K562 (cell line): ENCODE data around the gene ADAR. TPM values are rescaled to one million over a fixed set of nuclear protein-coding genes. Genes with fewer than 3 reads are reported as not detected.

Source experiments
- JUND ChIP-seq, 2 experiments: IDR thresholded peaks; 2 replicates in 1 of 2; 3 replicates in 1 of 2; pipeline ENCODE4 v1.6.1; 2011; ENCODE audit warnings: borderline replicate concordance in 2 of 2, low read depth in 2 of 2, low read length in 2 of 2, improper control_type of control experiment in 1 of 2, missing biosample characterization in 1 of 2, missing genetic modification characterization in 1 of 2, missing genetic modification reagents in 1 of 2
- REST ChIP-seq, 2 experiments: fragments of 450-650 bp; formaldehyde crosslinking in 1 of 2; IDR thresholded peaks; 2 replicates each; pipeline versions ENCODE4 v1.4.0 to v1.6.1; 2014 to 2020; ENCODE audit warnings: mild to moderate bottlenecking in 2 of 2, borderline replicate concordance in 1 of 2, low read depth in 1 of 2
- TFAP4 ChIP-seq: sonication (generic); formaldehyde crosslinking; IDR thresholded peaks from 2 replicates; pipeline ENCODE4 v1.8.0; 2022; ENCODE audit warnings: missing genetic modification reagents, mild to moderate bottlenecking, moderate library complexity, borderline replicate concordance
- polyA plus RNA-seq, 8 experiments: library from polyadenylated mRNA; depleted of rRNA in 4 of 8; stranded (reverse) in 5 of 8; unstranded in 3 of 8; fragments of >200 nt; fragmentation: Nextera tagmentation in 2 of 8; fragmentation: Illumina TruSeq in 1 of 8; extraction: Ambion mirVana in 2 of 8; extraction: Trizol in 1 of 8; gene quantifications; 2 replicates each; pipeline versions ENCODE4 v1.2.1 to v1.2.3, GENCODE V29; 2011 to 2014; ENCODE audit warnings: inconsistent platforms in 1 of 8, missing spikeins in 1 of 8
- total RNA-seq, 7 experiments: library from RNA; depleted of rRNA in 6 of 7; stranded (reverse); fragments of >200 nt in 6 of 7; fragmentation: Illumina TruSeq in 2 of 7; extraction: Trizol in 2 of 7; gene quantifications; 2 replicates each; pipeline versions ENCODE4 v1.2.1 to v1.2.3, GENCODE V29; 2011 to 2021; ENCODE audit warnings: low replicate concordance in 1 of 7

Gene ADAR
- total and polyA plus RNA-seq, 9 of the 15 experiments (the other 6 are each of a cell fraction or from before 2014, with no cell fraction given), result 30.1 to 123 (median 60.2) TPM

GRCh38 chr1:154546264-154547063 is 61.5 kb downstream of the ADAR start (continued):
- TF ChIP-seq REST (IDR thresholded peaks at IDR 0.05; ENCODE audit: borderline replicate concordance) (peak; percentile 71), REST (CRISPR knock-in tag; IDR thresholded peaks at IDR 0.05; ENCODE audit: low read depth) (no peak), JUND (IDR thresholded peaks at IDR 0.05; ENCODE audit: borderline replicate concordance, low read depth, low read length) (0 out of 2 replicates have a peak, but pooled peaks have one; percentile 6), JUND (tag; IDR thresholded peaks at IDR 0.05; ENCODE audit: borderline replicate concordance, low read depth, low read length) (no peak), TFAP4 (CRISPR knock-in tag) (0 out of 2 replicates have a peak, but pooled peaks have one; percentile 24)
- TF ChIP-seq, all 486 proteins: peak for 12
